Liver (tissue), 3 donors: ENCODE results near the gene NUDT1.

Source experiments
- CTCF ChIP-seq: fragments of 150-350 bp; IDR thresholded peaks from 2 replicates; pipeline ENCODE4 v1.5.1; 2017; ENCODE audit warnings: improper control_type of control experiment, low read depth, low read length; ENCODE audit not compliant: missing input control
- EGR1 ChIP-seq, 2 donors: IDR thresholded peaks; 2 replicates each; pipeline ENCODE4 v1.6.1; 2016 to 2018; ENCODE audit warnings: antibody characterized with exemption in 2 of 2, low read depth in 2 of 2
- GABPA ChIP-seq, 2 donors: IDR thresholded peaks in 1 of 2; conservative IDR thresholded peaks in 1 of 2; 2 replicates each; pipeline ENCODE4 v1.6.1; 2016; ENCODE audit warnings: antibody characterized with exemption in 2 of 2, mild to moderate bottlenecking in 1 of 2, moderate library complexity in 1 of 2
- HNF4A ChIP-seq, 2 donors: conservative IDR thresholded peaks; 2 replicates each; pipeline ENCODE4 v1.6.1; 2016; ENCODE audit warnings: antibody characterized with exemption in 2 of 2, mild to moderate bottlenecking in 2 of 2
- JUND ChIP-seq, 2 donors: IDR thresholded peaks; 2 replicates each; pipeline ENCODE4 v1.6.1; 2016; ENCODE audit warnings: antibody characterized with exemption in 2 of 2
- MAX ChIP-seq: IDR thresholded peaks from 2 replicates; pipeline ENCODE4 v1.6.1; 2016; ENCODE audit warnings: antibody characterized with exemption
- RAD21 ChIP-seq, 2 donors: IDR thresholded peaks; 2 replicates each; pipeline ENCODE4 v1.6.1; 2016; ENCODE audit warnings: antibody characterized with exemption in 2 of 2, mild to moderate bottlenecking in 2 of 2
- TAF1 ChIP-seq: conservative IDR thresholded peaks from 2 replicates; pipeline ENCODE4 v1.6.1; 2016; ENCODE audit warnings: antibody characterized with exemption, mild to moderate bottlenecking
- YY1 ChIP-seq: IDR thresholded peaks from 2 replicates; pipeline ENCODE4 v1.6.1; 2016; ENCODE audit warnings: antibody characterized with exemption, mild to moderate bottlenecking
- ZBTB33 ChIP-seq: IDR thresholded peaks from 2 replicates; pipeline ENCODE4 v1.6.1; 2016; ENCODE audit warnings: antibody characterized with exemption
- TF ChIP-seq, protein P1 (sequence below): IDR thresholded peaks from 2 replicates; pipeline ENCODE4 v1.6.1; 2016; ENCODE audit warnings: antibody characterized with exemption, mild to moderate bottlenecking
- donor health status: healthy.
- donor health status: healthy.

- no peak for TF ChIP-seq GABPA (IDR thresholded peaks at IDR 0.05 in 1 of 2, conservative IDR thresholded peaks at IDR 0.05 in 1 of 2)
- TF ChIP-seq CTCF, result no peak
- no peak for TF ChIP-seq HNF4A (conservative IDR thresholded peaks at IDR 0.05)
- no peak for TF ChIP-seq TAF1
- no peak for TF ChIP-seq JUND (IDR thresholded peaks at IDR 0.05)
- TF ChIP-seq EGR1 (IDR thresholded peaks at IDR 0.05; ENCODE audit: low read depth in 2 of 2), result no peak
- TF ChIP-seq YY1, result no peak
- no peak for TF ChIP-seq RAD21 (IDR thresholded peaks at IDR 0.05)
- TF ChIP-seq, protein P1, sequence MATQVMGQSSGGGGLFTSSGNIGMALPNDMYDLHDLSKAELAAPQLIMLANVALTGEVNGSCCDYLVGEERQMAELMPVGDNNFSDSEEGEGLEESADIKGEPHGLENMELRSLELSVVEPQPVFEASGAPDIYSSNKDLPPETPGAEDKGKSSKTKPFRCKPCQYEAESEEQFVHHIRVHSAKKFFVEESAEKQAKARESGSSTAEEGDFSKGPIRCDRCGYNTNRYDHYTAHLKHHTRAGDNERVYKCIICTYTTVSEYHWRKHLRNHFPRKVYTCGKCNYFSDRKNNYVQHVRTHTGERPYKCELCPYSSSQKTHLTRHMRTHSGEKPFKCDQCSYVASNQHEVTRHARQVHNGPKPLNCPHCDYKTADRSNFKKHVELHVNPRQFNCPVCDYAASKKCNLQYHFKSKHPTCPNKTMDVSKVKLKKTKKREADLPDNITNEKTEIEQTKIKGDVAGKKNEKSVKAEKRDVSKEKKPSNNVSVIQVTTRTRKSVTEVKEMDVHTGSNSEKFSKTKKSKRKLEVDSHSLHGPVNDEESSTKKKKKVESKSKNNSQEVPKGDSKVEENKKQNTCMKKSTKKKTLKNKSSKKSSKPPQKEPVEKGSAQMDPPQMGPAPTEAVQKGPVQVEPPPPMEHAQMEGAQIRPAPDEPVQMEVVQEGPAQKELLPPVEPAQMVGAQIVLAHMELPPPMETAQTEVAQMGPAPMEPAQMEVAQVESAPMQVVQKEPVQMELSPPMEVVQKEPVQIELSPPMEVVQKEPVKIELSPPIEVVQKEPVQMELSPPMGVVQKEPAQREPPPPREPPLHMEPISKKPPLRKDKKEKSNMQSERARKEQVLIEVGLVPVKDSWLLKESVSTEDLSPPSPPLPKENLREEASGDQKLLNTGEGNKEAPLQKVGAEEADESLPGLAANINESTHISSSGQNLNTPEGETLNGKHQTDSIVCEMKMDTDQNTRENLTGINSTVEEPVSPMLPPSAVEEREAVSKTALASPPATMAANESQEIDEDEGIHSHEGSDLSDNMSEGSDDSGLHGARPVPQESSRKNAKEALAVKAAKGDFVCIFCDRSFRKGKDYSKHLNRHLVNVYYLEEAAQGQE, result no peak
- TF ChIP-seq MAX, result no peak
- TF ChIP-seq ZBTB33, result no peak
Observed at GRCh38 chr7:2248984-2249694, 7.1 kb downstream of the NUDT1 start.
